Loucy (cell line): ENCODE results near the gene KIF3B.

Source experiments
- H2AFZ ChIP-seq: fragments of 200-600 bp; sonication (generic); 2 replicates; pipeline ENCODE4 v1.6.0; 2016; ENCODE audit warnings: antibody characterized with exemption, mild to moderate bottlenecking, low read length, moderate library complexity
- H3F3A ChIP-seq: fragments of 200-600 bp; 2 replicates; pipeline ENCODE4 v1.6.0; 2016; ENCODE audit warnings: antibody characterized with exemption, low read depth, mild to moderate bottlenecking
- H3K27me3 ChIP-seq: fragments of 200-600 bp; sonication (generic); 2 replicates; pipeline ENCODE4 v1.6.1; 2014; ENCODE audit warnings: low read length, mild to moderate bottlenecking; ENCODE audit not compliant: insufficient read depth, poor library complexity, severe bottlenecking
- H3K36me3 ChIP-seq: fragments of 200-600 bp; sonication (generic); 2 replicates; pipeline ENCODE4 v1.6.1; 2016; ENCODE audit warnings: low read length; ENCODE audit not compliant: insufficient read depth
- H3K4me1 ChIP-seq: fragments of 200-600 bp; sonication (generic); 2 replicates; pipeline ENCODE4 v1.5.1; 2014; ENCODE audit warnings: low read length, mild to moderate bottlenecking; ENCODE audit not compliant: insufficient read depth, poor library complexity, severe bottlenecking
- H3K4me2 ChIP-seq: fragments of 200-600 bp; sonication (generic); 2 replicates; pipeline ENCODE4 v1.6.0; 2014; ENCODE audit warnings: antibody characterized with exemption, low read length, low read depth, mild to moderate bottlenecking; ENCODE audit not compliant: poor library complexity, severe bottlenecking
- H3K4me3 ChIP-seq: fragments of 200-600 bp; sonication (generic); 2 replicates; pipeline ENCODE4 v1.5.1; 2014; ENCODE audit warnings: low read length, mild to moderate bottlenecking, mixed read lengths; ENCODE audit not compliant: poor library complexity, severe bottlenecking
- H3K79me2 ChIP-seq: fragments of 200-600 bp; sonication (generic); 2 replicates; pipeline ENCODE4 v1.6.1; 2014; ENCODE audit warnings: low read length; ENCODE audit not compliant: insufficient read depth
- H3K9ac ChIP-seq: fragments of 200-600 bp; sonication (generic); 2 replicates; pipeline ENCODE4 v1.6.0; 2014; ENCODE audit warnings: mild to moderate bottlenecking, low read depth, low read length, moderate library complexity; ENCODE audit not compliant: poor library complexity, severe bottlenecking
- H3K9me2 ChIP-seq: fragments of 200-600 bp; sonication (generic); replicated peaks from 2 replicates; pipeline ENCODE4 v1.6.1; 2016; ENCODE audit warnings: low read depth, low read length, mixed read lengths
- H3K9me3 ChIP-seq: fragments of 200-600 bp; sonication (generic); 2 replicates; pipeline ENCODE4 v1.6.1; 2014; ENCODE audit warnings: mild to moderate bottlenecking, antibody characterized with exemption, low read length, low read depth; ENCODE audit not compliant: insufficient read depth
- H4K20me1 ChIP-seq: fragments of 200-600 bp; sonication (generic); 2 replicates; pipeline ENCODE4 v1.6.0; 2014; ENCODE audit warnings: antibody characterized with exemption, low read length, mild to moderate bottlenecking; ENCODE audit not compliant: insufficient read depth, poor library complexity, severe bottlenecking
- EZH2phosphoT487 ChIP-seq: fragments of 200-600 bp; IDR thresholded peaks from 2 replicates; pipeline ENCODE4 v1.6.1; 2018; ENCODE audit warnings: antibody characterized with exemption, mild to moderate bottlenecking, moderate library complexity, borderline replicate concordance
- TF ChIP-seq, protein P1 (sequence below): fragments of 200-600 bp; sonication (generic); conservative IDR thresholded peaks from 2 replicates; pipeline ENCODE4 v1.5.1; 2014; ENCODE audit warnings: mild to moderate bottlenecking, antibody characterized with exemption, low read length

KIF3B gene

GRCh38 chr20:32281711-32282110 is 4.3 kb downstream of the KIF3B start:
- TF ChIP-seq EZH2phosphoT487: no peak
- TF ChIP-seq, protein P1, sequence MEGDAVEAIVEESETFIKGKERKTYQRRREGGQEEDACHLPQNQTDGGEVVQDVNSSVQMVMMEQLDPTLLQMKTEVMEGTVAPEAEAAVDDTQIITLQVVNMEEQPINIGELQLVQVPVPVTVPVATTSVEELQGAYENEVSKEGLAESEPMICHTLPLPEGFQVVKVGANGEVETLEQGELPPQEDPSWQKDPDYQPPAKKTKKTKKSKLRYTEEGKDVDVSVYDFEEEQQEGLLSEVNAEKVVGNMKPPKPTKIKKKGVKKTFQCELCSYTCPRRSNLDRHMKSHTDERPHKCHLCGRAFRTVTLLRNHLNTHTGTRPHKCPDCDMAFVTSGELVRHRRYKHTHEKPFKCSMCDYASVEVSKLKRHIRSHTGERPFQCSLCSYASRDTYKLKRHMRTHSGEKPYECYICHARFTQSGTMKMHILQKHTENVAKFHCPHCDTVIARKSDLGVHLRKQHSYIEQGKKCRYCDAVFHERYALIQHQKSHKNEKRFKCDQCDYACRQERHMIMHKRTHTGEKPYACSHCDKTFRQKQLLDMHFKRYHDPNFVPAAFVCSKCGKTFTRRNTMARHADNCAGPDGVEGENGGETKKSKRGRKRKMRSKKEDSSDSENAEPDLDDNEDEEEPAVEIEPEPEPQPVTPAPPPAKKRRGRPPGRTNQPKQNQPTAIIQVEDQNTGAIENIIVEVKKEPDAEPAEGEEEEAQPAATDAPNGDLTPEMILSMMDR: no peak
- Histone ChIP-seq H3K79me2 (0 out of 2 replicates have a peak, but pooled peaks cover 10% of the 10 kb centered on the region), H3K4me3 (no peak overlapping the region), H3K9ac (no peak overlapping the region), H3F3A (no peaks in the 10 kb centered on the region), H3K9me2 (no peaks in the 10 kb centered on the region), H3K9me3 (no peaks in the 10 kb centered on the region), H4K20me1 (no peaks in the 10 kb centered on the region), H3K36me3 (no peaks in the 10 kb centered on the region), H2AFZ (no peak overlapping the region), H3K27me3 (no peaks in the 10 kb centered on the region), H3K4me1 (peaks cover 34% of the 10 kb centered on the region), H3K4me2 (no peak overlapping the region)

DNA sequence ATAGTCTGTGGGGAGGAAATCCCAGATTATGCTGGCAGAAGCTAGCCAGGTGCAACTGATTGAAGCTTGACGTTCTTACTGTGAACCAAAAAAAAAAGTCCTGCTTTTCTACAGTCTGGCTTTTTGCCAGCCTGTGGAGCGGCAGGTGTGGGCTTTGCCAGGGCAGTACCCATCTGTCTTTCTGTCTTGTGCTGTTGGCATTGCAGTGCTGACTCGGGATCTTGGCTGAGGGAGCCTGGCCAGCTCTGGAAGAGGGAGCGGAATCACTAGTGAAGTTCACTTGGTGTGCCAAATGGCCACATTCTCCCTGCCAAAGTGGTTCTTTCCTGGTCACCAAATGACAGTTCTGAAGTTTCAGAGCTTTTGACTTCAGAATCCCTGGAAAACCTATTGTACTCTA is 5.0 kb downstream of the KIF3B start:
- peaks cover 29% of the 10 kb centered on the region for H3K4me1 ChIP-seq
- peaks cover 12% of the 10 kb centered on the region; the same call in 1 of the 2 replicates for H3K79me2 ChIP-seq
- no peak overlapping the region for H3K4me3 ChIP-seq

GRCh38 chr20:32285082-32285620 is 7.7 kb downstream of the KIF3B start:
- H3K36me3 ChIP-seq: no peaks in the 10 kb centered on the region
- no peak overlapping the region for H3K4me3 ChIP-seq
- no peaks in the 10 kb centered on the region for H3K9me2 ChIP-seq
- peaks cover 17% of the 10 kb centered on the region for H3K4me1 ChIP-seq
- peaks cover 4% of the 10 kb centered on the region; the same call in 1 of the 2 replicates for H3K79me2 ChIP-seq
- H3K27me3 ChIP-seq: no peaks in the 10 kb centered on the region
- H3K4me2 ChIP-seq: peak overlapping the region; percentile 53
- no peaks in the 10 kb centered on the region for H3K9me3 ChIP-seq
- TF ChIP-seq, protein P1: no peak
- no peak for TF ChIP-seq EZH2phosphoT487
- H2AFZ ChIP-seq: no peak overlapping the region
- H3K9ac ChIP-seq: no peak overlapping the region
- no peaks in the 10 kb centered on the region for H3F3A ChIP-seq
- no peaks in the 10 kb centered on the region for H4K20me1 ChIP-seq

More for the DNA sequence above, 5.0 kb downstream of the KIF3B start:
- H3K36me3 ChIP-seq: no peaks in the 10 kb centered on the region
- no peaks in the 10 kb centered on the region for H3K27me3 ChIP-seq
- no peak overlapping the region for H2AFZ ChIP-seq
- H4K20me1 ChIP-seq: no peaks in the 10 kb centered on the region
- H3K9me2 ChIP-seq: no peaks in the 10 kb centered on the region
- no peaks in the 10 kb centered on the region for H3K9me3 ChIP-seq
- H3K9ac ChIP-seq: no peak overlapping the region
- TF ChIP-seq, protein P1: no peak
- TF ChIP-seq EZH2phosphoT487: no peak
- no peak overlapping the region for H3K4me2 ChIP-seq
- no peaks in the 10 kb centered on the region for H3F3A ChIP-seq
